Measurements from ENCODE around the gene RSPH6A. TPM values are rescaled to one million over a fixed set of nuclear protein-coding genes. Genes with fewer than 3 reads are reported as not detected.

The RSPH6A gene
- polyA plus RNA-seq, 3 donors: not detected

- H3K4me3 Mint-ChIP-seq: peak overlapping the region in 1 of 2 donors; percentile 71
- no peak for DNase-seq
- no peak overlapping the region for H3K4me3 ChIP-seq (replicated peaks in 1 of 3; ENCODE audit: low read depth in 2 of 3, low read length in 3 of 3)
- peaks cover 0 to 20% (median 12%) of the 10 kb centered on the region in 7 donors for H3K9me3 Mint-ChIP-seq
- no peak for TF ChIP-seq CTCF (IDR thresholded peaks at IDR 0.05)
- peaks cover 22% of the 10 kb centered on the region for H3K4me1 Mint-ChIP-seq
- no peaks in the 10 kb centered on the region for H3K36me3 ChIP-seq (replicated peaks in 1 of 2; ENCODE audit: control insufficient read depth in 1 of 2, insufficient read depth in 2 of 2, low read length in 2 of 2)
- H3K27ac Mint-ChIP-seq: no peak overlapping the region
- peaks cover 35% of the 10 kb centered on the region for H4K20me1 ChIP-seq (ENCODE audit: insufficient read depth, low read length)
- H3K36me3 Mint-ChIP-seq: peaks cover 4 to 6% of the 10 kb centered on the region in 2 donors
- H3K27me3 Mint-ChIP-seq (ENCODE audit: low read depth in 3 of 3): peaks cover 65 to 98% (median 77%) of the 10 kb centered on the region in 3 donors
- no peak overlapping the region for H3K9ac ChIP-seq (ENCODE audit: insufficient read depth, low read length, poor library complexity, severe bottlenecking)
- intact Hi-C loops (cut with micrococcal nuclease): no loop called here
- H3K4me2 ChIP-seq (replicated peaks; ENCODE audit: extremely low read depth, low read length, poor library complexity, severe bottlenecking): peak overlapping the region; percentile 87
- H3K9me3 ChIP-seq (replicated peaks in 1 of 2; ENCODE audit: control insufficient read depth in 1 of 2, insufficient read depth in 1 of 2, low read length in 2 of 2): peaks cover 6 to 9% of the 10 kb centered on the region in 2 donors
- peaks cover 27 to 35% of the 10 kb centered on the region in 2 donors for H3K4me1 ChIP-seq (ENCODE audit: control insufficient read depth in 1 of 2, insufficient read depth in 2 of 2, low read length in 2 of 2)
- H3K79me2 ChIP-seq (ENCODE audit: insufficient read depth, low read length): no peaks in the 10 kb centered on the region
- H2AFZ ChIP-seq (ENCODE audit: insufficient read depth, low read depth, low read length, poor library complexity, severe bottlenecking): no peak overlapping the region
- no peak overlapping the region for H3K27ac ChIP-seq (ENCODE audit: low read depth in 1 of 2, low read length in 2 of 2)
- 59% methylated on average over 26 of the region's 31 CpGs for WGBS (ENCODE audit: insufficient coverage)
- H3K27me3 ChIP-seq (ENCODE audit: control insufficient read depth in 2 of 2, insufficient read depth in 2 of 2, low read length in 2 of 2): peaks cover 41 to 90% of the 10 kb centered on the region in 2 donors
Measured at GRCh38 chr19:45767410-45767880, 47.7 kb downstream of the RSPH6A start.

- H3K27me3 Mint-ChIP-seq (ENCODE audit: low read depth in 3 of 3): peaks cover 64 to 97% (median 77%) of the 10 kb centered on the region in 3 donors
- Histone ChIP-seq H3K79me2 (ENCODE audit: insufficient read depth, low read length) (no peaks in the 10 kb centered on the region), H3K36me3 (replicated peaks in 1 of 2; ENCODE audit: control insufficient read depth in 1 of 2, insufficient read depth in 2 of 2, low read length in 2 of 2) (no peaks in the 10 kb centered on the region), H2AFZ (ENCODE audit: insufficient read depth, low read depth, low read length, poor library complexity, severe bottlenecking) (no peak overlapping the region), H3K4me3 (replicated peaks in 1 of 3; ENCODE audit: low read depth in 2 of 3, low read length in 3 of 3) (no peak overlapping the region), H3K27ac (ENCODE audit: low read depth in 1 of 2, low read length in 2 of 2) (no peak overlapping the region), H3K4me2 (replicated peaks; ENCODE audit: extremely low read depth, low read length, poor library complexity, severe bottlenecking) (no peak overlapping the region), H4K20me1 (ENCODE audit: insufficient read depth, low read length) (peaks cover 29% of the 10 kb centered on the region), H3K9ac (ENCODE audit: insufficient read depth, low read length, poor library complexity, severe bottlenecking) (no peak overlapping the region), H3K9me3 (replicated peaks in 1 of 2; ENCODE audit: control insufficient read depth in 1 of 2, insufficient read depth in 1 of 2, low read length in 2 of 2) (peaks cover 6 to 7% of the 10 kb centered on the region in 2 donors), H3K27me3 (ENCODE audit: control insufficient read depth in 2 of 2, insufficient read depth in 2 of 2, low read length in 2 of 2) (peaks cover 36 to 84% of the 10 kb centered on the region in 2 donors), H3K4me1 (ENCODE audit: control insufficient read depth in 1 of 2, insufficient read depth in 2 of 2, low read length in 2 of 2) (peaks cover 27 to 35% of the 10 kb centered on the region in 2 donors)
- intact Hi-C loops (cut with micrococcal nuclease): no loop called here
- H3K4me3 Mint-ChIP-seq: peak overlapping the region in 1 of 2 donors; percentile 71
- DNase-seq: no peak
- peaks cover 4 to 6% of the 10 kb centered on the region in 2 donors for H3K36me3 Mint-ChIP-seq
- no peak for TF ChIP-seq CTCF (IDR thresholded peaks at IDR 0.05)
- H3K4me1 Mint-ChIP-seq: peaks cover 22% of the 10 kb centered on the region
- peaks cover 0 to 20% (median 11%) of the 10 kb centered on the region in 7 donors for H3K9me3 Mint-ChIP-seq
- WGBS (ENCODE audit: insufficient coverage): 88% methylated on average over 23 of the region's 24 CpGs
- H3K27ac Mint-ChIP-seq: no peak overlapping the region
Measured at GRCh38 chr19:45766869-45767346, 48.2 kb downstream of the RSPH6A start.
